ENCODE results near the gene SETDB1.

The SETDB1 gene

GRCh38 chr1:150979092-150980056 is 53.2 kb downstream of the SETDB1 start (continued):
- TF ChIP-seq ZBTB10 (tag by site-specific recombination; IDR thresholded peaks at IDR 0.05), result peak; percentile 31; the same call in 1 of the 2 replicates
- TF ChIP-seq ZNF26 (tag by site-specific recombination; IDR thresholded peaks at IDR 0.05), result no peak
- TF ChIP-seq ZBTB8A (tag by site-specific recombination; IDR thresholded peaks at IDR 0.05), result peak; percentile 77
- TF ChIP-seq ZXDB (tag by site-specific recombination; IDR thresholded peaks at IDR 0.05), result peak; percentile 60
- 0 out of 2 replicates have a peak, but pooled peaks have one; percentile 15 for TF ChIP-seq SP3 (tag by site-specific recombination; IDR thresholded peaks at IDR 0.05)
- TF ChIP-seq KLF8 (tag by site-specific recombination; IDR thresholded peaks at IDR 0.05), result peak; percentile 24; the same call in 1 of the 2 replicates
- TF ChIP-seq ZSCAN30 (tag by site-specific recombination; IDR thresholded peaks at IDR 0.05), result peak; percentile 46; the same call in 1 of the 2 replicates
- TF ChIP-seq ZNF280C (tag by site-specific recombination; IDR thresholded peaks at IDR 0.05), result no peak
- TF ChIP-seq ZFP69B (tag by site-specific recombination; IDR thresholded peaks at IDR 0.05), result no peak
- TF ChIP-seq ZNF555 (tag by site-specific recombination; conservative IDR thresholded peaks at IDR 0.05), result no peak
- 0 out of 2 replicates have a peak, but pooled peaks have one; percentile 39 for TF ChIP-seq KLF10 (tag by site-specific recombination; IDR thresholded peaks at IDR 0.05)
- TF ChIP-seq GLIS1 (tag by site-specific recombination; IDR thresholded peaks at IDR 0.05), result peak; percentile 19; the same call in 1 of the 2 replicates
- TF ChIP-seq ZNF561 (tag by site-specific recombination; IDR thresholded peaks at IDR 0.05; ENCODE audit: borderline replicate concordance), result peak; percentile 37; the same call in 1 of the 2 replicates
- TF ChIP-seq ZNF843 (tag by site-specific recombination; IDR thresholded peaks at IDR 0.05), result no peak

- Histone ChIP-seq H3K27ac (ENCODE audit: extremely low read depth, low read depth, low read length) (no peak overlapping the region), H3K36me3 (ENCODE audit: control insufficient read depth in 2 of 2, insufficient read depth in 1 of 2, low read length in 2 of 2) (no peaks in the 10 kb centered on the region), H3K4me3 (ENCODE audit: low read depth, low read length) (no peak overlapping the region), H3K9me3 (ENCODE audit: control insufficient read depth, insufficient read depth, low read depth, low read length) (no peaks in the 10 kb centered on the region), H3K4me1 (ENCODE audit: control insufficient read depth, insufficient read depth, low read length) (peaks cover 7% of the 10 kb centered on the region; the same call in 1 of the 2 replicates)
- CTCF ChIA-PET, result interaction anchor here (0.8 to 7.2 kb wide), 13 partner anchors 10 to 726 kb away, joined by 3 to 65 read pairs (median 4); partner anchors contain the start of gene MINDY1
- POLR2A ChIA-PET, result interaction anchor here (0.6 to 1.3 kb wide), 5 partner anchors 11 to 362 kb away, joined by 4 to 7 read pairs (median 5); no protein-coding TSS in a partner anchor
- TF ChIP-seq ZNF423 (tag by site-specific recombination; IDR thresholded peaks at IDR 0.05) (0 out of 2 replicates have a peak, but pooled peaks have one; percentile 10), ZBTB21 (tag by site-specific recombination; IDR thresholded peaks at IDR 0.05) (no peak), ZNF138 (tag by site-specific recombination; IDR thresholded peaks at IDR 0.05; ENCODE audit: borderline replicate concordance) (no peak), FEZF1 (tag by site-specific recombination; IDR thresholded peaks at IDR 0.05) (peak; percentile 84), KLF17 (tag by site-specific recombination; IDR thresholded peaks at IDR 0.05) (no peak), ELK4 (IDR thresholded peaks at IDR 0.05; ENCODE audit: borderline replicate concordance, low read depth, low read length) (no peak), ZNF645 (tag by site-specific recombination; IDR thresholded peaks at IDR 0.05) (no peak), ZNF394 (tag by site-specific recombination; IDR thresholded peaks at IDR 0.05; ENCODE audit: borderline replicate concordance) (no peak), ZNF24 (tag by site-specific recombination; IDR thresholded peaks at IDR 0.05) (no peak), ZNF112 (tag by site-specific recombination; IDR thresholded peaks at IDR 0.05) (no peak)
These were observed 55.1 kb downstream of the SETDB1 start for GRCh38 chr1:150981177-150981804.

Measured in HEK293 (cell line).